Measurements from ENCODE around the gene RTN4IP1. TPM values are rescaled to one million over a fixed set of nuclear protein-coding genes. Genes with fewer than 3 reads are reported as not detected.

Gene RTN4IP1
- total RNA-seq, 1 experiment from 2014 or later, result 12.5 TPM

DNA sequence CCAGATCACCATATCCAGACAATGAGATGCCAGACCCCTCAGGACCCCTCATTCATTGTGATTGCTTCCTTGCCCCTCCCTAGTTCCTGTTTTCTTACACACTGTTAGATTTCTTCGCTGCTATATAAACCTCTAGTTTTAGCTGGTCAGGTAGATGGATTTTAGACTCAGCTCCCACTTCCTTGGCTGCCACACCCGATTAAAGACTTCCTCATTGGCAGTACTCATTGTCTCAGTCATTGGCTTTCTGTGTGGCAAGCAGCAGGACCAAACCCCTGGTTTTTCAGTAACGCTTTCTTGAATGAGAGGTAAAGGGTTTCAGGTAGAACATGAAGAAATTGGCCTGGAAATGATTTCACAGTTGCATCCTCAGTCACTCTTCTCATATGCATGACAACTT lies 48.0 kb upstream of the RTN4IP1 start:
- H3K4me1 Mint-ChIP-seq, result peaks cover 12 to 15% of the 10 kb centered on the region in 2 experiments
- no peak overlapping the region for H2AFZ ChIP-seq (ENCODE audit: low read length)
- no CpG with 5 or more reads among the region's 3 CpGs for WGBS (ENCODE audit: extremely low coverage, insufficient read length, low lambda C conversion rate)

More for the DNA sequence above, 48.0 kb upstream of the RTN4IP1 start:
- Histone ChIP-seq H3K79me1 (ENCODE audit: insufficient read depth, low read depth, low read length, poor library complexity, severe bottlenecking) (no peaks in the 10 kb centered on the region), H3K27me3 (ENCODE audit: insufficient read depth, low read length) (no peaks in the 10 kb centered on the region), H3K23ac (ENCODE audit: insufficient read length, low read depth, low read length) (no peak overlapping the region), H4K91ac (ENCODE audit: insufficient read length, low read depth, low read length) (no peak overlapping the region), H3K14ac (ENCODE audit: insufficient read depth, low read length) (no peak overlapping the region), H4K8ac (replicated peaks; ENCODE audit: insufficient read length, low read depth, low read length) (no peak overlapping the region), H3K4me1 (ENCODE audit: insufficient read depth, low read length) (no peaks in the 10 kb centered on the region; the same call in 1 of the 2 replicates), H3K4me2 (ENCODE audit: insufficient read depth, insufficient read length, low read length) (no peak overlapping the region), H2BK20ac (ENCODE audit: low read depth, low read length, poor library complexity, severe bottlenecking) (no peak overlapping the region), H2BK15ac (ENCODE audit: low read depth, low read length) (no peak overlapping the region), H3K79me2 (ENCODE audit: insufficient read depth, low read length) (no peaks in the 10 kb centered on the region), H3K56ac (ENCODE audit: insufficient read length, low read depth, low read length) (no peak overlapping the region), H3K18ac (ENCODE audit: insufficient read length, low read depth, low read length) (no peak overlapping the region), H4K5ac (ENCODE audit: insufficient read length, low read depth, low read length) (no peak overlapping the region), H4K20me1 (ENCODE audit: control insufficient read depth, insufficient read depth, insufficient read length) (no peaks in the 10 kb centered on the region), H3K9ac (ENCODE audit: extremely low read depth, insufficient read length, low read length) (no peak overlapping the region), H3K27ac (ENCODE audit: insufficient read length, low read depth, low read length) (no peak overlapping the region), H2BK5ac (ENCODE audit: insufficient read length, low read length) (no peak overlapping the region), H2BK12ac (ENCODE audit: insufficient read length, low read depth, low read length) (no peak overlapping the region), H3K23me2 (ENCODE audit: insufficient read length, low read depth, low read length, poor library complexity, severe bottlenecking) (no peaks in the 10 kb centered on the region), H2AK5ac (ENCODE audit: insufficient read length, low read length) (no peak overlapping the region), H2BK120ac (ENCODE audit: low read depth, low read length, poor library complexity, severe bottlenecking) (no peak overlapping the region), H3K9me3 (ENCODE audit: control insufficient read depth, low read depth, low read length) (no peaks in the 10 kb centered on the region), H3K4ac (ENCODE audit: low read depth, low read length) (no peak overlapping the region), H3T11ph (ENCODE audit: low read length) (no peak overlapping the region)
- Mint-ChIP-seq H3K36me3 (ENCODE audit: insufficient read depth in 1 of 3, low read depth in 3 of 3) (peaks cover 0 to 5% (median 0%) of the 10 kb centered on the region in 3 experiments; a peak in 4 of 7 replicates), H3K9me3 (peaks cover 0 to 3% of the 10 kb centered on the region in 2 experiments; a peak in 3 of 5 replicates), H3K27ac (peak overlapping the region in 1 of 3 experiments; percentile 21; a peak in 1 of 7 replicates), H3K4me3 (no peak overlapping the region), H3K27me3 (ENCODE audit: low read depth) (no peaks in the 10 kb centered on the region)
- DNase-seq, result no peak
- no peak for TF ChIP-seq CTCF (conservative IDR thresholded peaks at IDR 0.05)

Data from H9 (cell line).